ENCODE data around the gene STIM1.

DNA sequence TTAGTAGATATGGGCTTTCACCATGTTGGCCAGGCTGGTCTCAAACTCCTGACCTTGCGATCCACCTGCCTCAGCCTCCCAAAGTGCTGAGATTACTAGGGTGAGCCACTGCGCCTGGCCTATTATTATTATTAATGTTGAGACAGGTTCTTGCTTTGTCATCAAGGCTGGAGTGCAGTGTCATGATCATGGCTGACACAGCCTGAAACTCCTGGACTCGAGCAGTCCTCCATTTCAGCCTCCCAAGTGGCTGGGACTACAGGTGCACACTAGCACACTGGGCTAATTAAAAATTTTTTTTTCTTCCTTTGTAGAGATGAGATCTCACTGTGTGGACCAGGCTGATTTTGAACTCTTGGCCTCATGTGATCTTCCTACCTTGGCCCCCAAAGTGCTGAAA is 102.0 kb downstream of the STIM1 start:
- TF ChIP-seq CTCF (IDR thresholded peaks at IDR 0.05; ENCODE audit: low read depth, low read length, poor library complexity, severe bottlenecking): no peak
- TF ChIP-seq EZH2phosphoT487 (IDR thresholded peaks at IDR 0.05; ENCODE audit: borderline replicate concordance, low read length): no peak
